Measurements from ENCODE around the gene MAP2K5.

The MAP2K5 gene

GRCh38 chr15:67769497-67770357 lies 227.2 kb downstream of the MAP2K5 start:
- in situ Hi-C loops (cut with HindIII; ENCODE audit: low sequenced_read_pairs), result no loop called here

GRCh38 chr15:67770358-67770628 lies 227.8 kb downstream of the MAP2K5 start:
- in situ Hi-C loops (cut with HindIII; ENCODE audit: low sequenced_read_pairs), result no loop called here
- no peak for TF ChIP-seq CTCF (IDR thresholded peaks at IDR 0.05; ENCODE audit: low read depth, low read length)
- H3K4me3 ChIP-seq (ENCODE audit: low read depth, low read length), result no peak overlapping the region
- no peak for DNase-seq (ENCODE audit: low read depth, low spot score)

More at GRCh38 chr15:67769497-67770357, 227.2 kb downstream of the MAP2K5 start:
- no peak overlapping the region for H3K4me3 ChIP-seq (ENCODE audit: low read depth, low read length)
- no peak for DNase-seq (ENCODE audit: low read depth, low spot score)
- no peak for TF ChIP-seq CTCF (IDR thresholded peaks at IDR 0.05; ENCODE audit: low read depth, low read length)

GRCh38 chr15:67771189-67771800 lies 228.8 kb downstream of the MAP2K5 start:
- TF ChIP-seq CTCF (IDR thresholded peaks at IDR 0.05; ENCODE audit: low read depth, low read length), result no peak

GRCh38 chr15:67774626-67775025 lies 232.1 kb downstream of the MAP2K5 start:
- DNase-seq (ENCODE audit: low read depth, low spot score), result no peak

More at GRCh38 chr15:67771189-67771800, 228.8 kb downstream of the MAP2K5 start:
- DNase-seq (ENCODE audit: low read depth, low spot score), result no peak
- H3K4me3 ChIP-seq (ENCODE audit: low read depth, low read length), result no peak overlapping the region
- in situ Hi-C loops (cut with HindIII; ENCODE audit: low sequenced_read_pairs), result no loop called here

GRCh38 chr15:67775250-67775649 lies 232.7 kb downstream of the MAP2K5 start:
- H3K4me3 ChIP-seq (ENCODE audit: low read depth, low read length), result no peak overlapping the region
- in situ Hi-C loops (cut with HindIII; ENCODE audit: low sequenced_read_pairs), result no loop called here
- no peak for TF ChIP-seq CTCF (IDR thresholded peaks at IDR 0.05; ENCODE audit: low read depth, low read length)
- DNase-seq (ENCODE audit: low read depth, low spot score), result no peak

More at GRCh38 chr15:67774626-67775025, 232.1 kb downstream of the MAP2K5 start:
- TF ChIP-seq CTCF (IDR thresholded peaks at IDR 0.05; ENCODE audit: low read depth, low read length), result no peak
- in situ Hi-C loops (cut with HindIII; ENCODE audit: low sequenced_read_pairs), result no loop called here
- no peak overlapping the region for H3K4me3 ChIP-seq (ENCODE audit: low read depth, low read length)

GRCh38 chr15:67775998-67776397 lies 233.5 kb downstream of the MAP2K5 start:
- no peak for DNase-seq (ENCODE audit: low read depth, low spot score)
- no peak for TF ChIP-seq CTCF (IDR thresholded peaks at IDR 0.05; ENCODE audit: low read depth, low read length)
- H3K4me3 ChIP-seq (ENCODE audit: low read depth, low read length), result no peak overlapping the region
- in situ Hi-C loops (cut with HindIII; ENCODE audit: low sequenced_read_pairs), result no loop called here
